SK-MEL-5 (cell line): ENCODE measurements around the gene SLC25A22. TPM values are rescaled to one million over a fixed set of nuclear protein-coding genes. Genes with fewer than 3 reads are reported as not detected.

ENCODE experiments used
- DNase-seq: peaks from one replicate; pipeline ENCODE4 v3.0.0-alpha.2; 2016; ENCODE audit warnings: low read depth, low spot score
- in situ Hi-C: cut with HindIII; loops from 2 replicates; pipeline ENCODE4 v1.10.0; 2016; ENCODE audit warnings: low sequenced_read_pairs, high pct_unique_total_duplicates, low pct_unique_long_range_greater_than_20kb
- total RNA-seq: library from RNA; depleted of rRNA; stranded (reverse); fragments of >200 nt; shearing (Covaris generic); gene quantifications from 2 replicates; pipeline ENCODE4 v1.2.3, GENCODE V29; 2014

The SLC25A22 gene
- total RNA-seq, 1 experiment from 2014 or later: 16.3 TPM

- in situ Hi-C loops: no loop called here
- DNase-seq: no peak
Measured at GRCh38 chr11:786235-787083, 11.6 kb downstream of the SLC25A22 start.

- DNase-seq: peak; percentile 58
- in situ Hi-C loops: no loop called here
Measured at GRCh38 chr11:783581-784015, 14.5 kb downstream of the SLC25A22 start.

GRCh38 chr11:782264-783174 lies 15.6 kb downstream of the SLC25A22 start:
- no peak for DNase-seq
- in situ Hi-C loops: no loop called here

- in situ Hi-C loops: no loop called here
- DNase-seq: no peak
Measured at GRCh38 chr11:779955-780532, 18.0 kb downstream of the SLC25A22 start.

GRCh38 chr11:778976-779954 lies 18.8 kb downstream of the SLC25A22 start:
- DNase-seq: no peak
- in situ Hi-C loops: no loop called here

GRCh38 chr11:777288-778255 lies 20.5 kb downstream of the SLC25A22 start, which contains the start of gene GATD1:
Gene GATD1, minus strand, starts transcription at chr11:777487. Its CDS starts 25 bp downstream, at chr11:777462.
- DNase-seq: peak; percentile 85
- in situ Hi-C loops: no loop called here

- in situ Hi-C loops: no loop called here
- DNase-seq: peak; percentile 33
Measured at GRCh38 chr11:776561-777287, 21.4 kb downstream of the SLC25A22 start.

- no peak for DNase-seq
- in situ Hi-C loops: no loop called here
Measured at GRCh38 chr11:776263-776560, 21.9 kb downstream of the SLC25A22 start.

GRCh38 chr11:774873-775592 lies 23.0 kb downstream of the SLC25A22 start:
- no peak for DNase-seq
- in situ Hi-C loops: no loop called here

GRCh38 chr11:773830-774229 lies 24.3 kb downstream of the SLC25A22 start:
- no peak for DNase-seq
- in situ Hi-C loops: no loop called here

- DNase-seq: no peak
- in situ Hi-C loops: no loop called here
Measured at GRCh38 chr11:773425-773824, 24.7 kb downstream of the SLC25A22 start.

GRCh38 chr11:772429-773390 lies 25.4 kb downstream of the SLC25A22 start:
- in situ Hi-C loops: no loop called here
- no peak for DNase-seq

GRCh38 chr11:771617-772204 lies 26.4 kb downstream of the SLC25A22 start:
- in situ Hi-C loops: no loop called here
- DNase-seq: no peak
